ENCODE results near the gene NINJ1.
A peak's percentile ranks its signal among the peaks of the same experiment; 100 is the strongest.
"Not testable (repeated sequence)": the region's sequence is repeated elsewhere in the genome, so short reads cannot be mapped to it uniquely, and the experiment has no call there.

Gene NINJ1

GRCh38 chr9:93105620-93106019, 28.4 kb downstream of the NINJ1 start:
- H3K4me1 ChIP-seq = no peaks in the 10 kb centered on the region
- H3K79me2 ChIP-seq = peaks cover 6% of the 10 kb centered on the region
- H3K9me3 ChIP-seq (ENCODE audit: control insufficient read depth, low read length) = no peaks in the 10 kb centered on the region
- TF ChIP-seq CTCF (IDR thresholded peaks at IDR 0.05) = no peak
- no peak overlapping the region for H3K9ac ChIP-seq
- H3K27me3 ChIP-seq (ENCODE audit: control insufficient read depth, insufficient read depth, low read length) = no peaks in the 10 kb centered on the region
- H3K36me3 ChIP-seq (ENCODE audit: control insufficient read depth, insufficient read depth, low read length) = no peaks in the 10 kb centered on the region
- H3K27ac ChIP-seq = no peak overlapping the region
- no peak overlapping the region for H3K4me2 ChIP-seq (ENCODE audit: low read length)
- H3K4me3 ChIP-seq (ENCODE audit: low read depth, low read length) = no peak overlapping the region
- no peak overlapping the region for H2AFZ ChIP-seq

GRCh38 chr9:93101086-93101485, 33.0 kb downstream of the NINJ1 start:
- H3K4me2 ChIP-seq (ENCODE audit: low read length); H3K27ac ChIP-seq; H3K4me3 ChIP-seq (ENCODE audit: low read depth, low read length); H3K36me3 ChIP-seq (ENCODE audit: control insufficient read depth, insufficient read depth, low read length); H3K9me3 ChIP-seq (ENCODE audit: control insufficient read depth, low read length); H3K9ac ChIP-seq; H2AFZ ChIP-seq; H3K4me1 ChIP-seq; H3K27me3 ChIP-seq (ENCODE audit: control insufficient read depth, insufficient read depth, low read length): not testable (repeated sequence)
- H3K79me2 ChIP-seq = peaks cover 12% of the 10 kb centered on the region

GRCh38 chr9:93100276-93100636, 33.8 kb downstream of the NINJ1 start:
- H3K9me3 ChIP-seq (ENCODE audit: control insufficient read depth, low read length) = no peaks in the 10 kb centered on the region
- H3K4me3 ChIP-seq (ENCODE audit: low read depth, low read length) = no peak overlapping the region
- peaks cover 11% of the 10 kb centered on the region for H3K79me2 ChIP-seq
- no peak overlapping the region for H3K27ac ChIP-seq
- H3K4me1 ChIP-seq = no peaks in the 10 kb centered on the region
- H3K9ac ChIP-seq = no peak overlapping the region
- H3K27me3 ChIP-seq (ENCODE audit: control insufficient read depth, insufficient read depth, low read length) = no peaks in the 10 kb centered on the region
- no peak overlapping the region for H2AFZ ChIP-seq
- no peak overlapping the region for H3K4me2 ChIP-seq (ENCODE audit: low read length)
- no peak for TF ChIP-seq CTCF (IDR thresholded peaks at IDR 0.05)
- H3K36me3 ChIP-seq (ENCODE audit: control insufficient read depth, insufficient read depth, low read length) = no peaks in the 10 kb centered on the region

GRCh38 chr9:93099551-93100275, 34.3 kb downstream of the NINJ1 start:
- H3K9ac ChIP-seq = no peak overlapping the region
- H3K4me2 ChIP-seq (ENCODE audit: low read length) = no peak overlapping the region
- H3K4me3 ChIP-seq (ENCODE audit: low read depth, low read length) = no peak overlapping the region
- no peaks in the 10 kb centered on the region for H3K27me3 ChIP-seq (ENCODE audit: control insufficient read depth, insufficient read depth, low read length)
- H3K79me2 ChIP-seq = peaks cover 9% of the 10 kb centered on the region
- H2AFZ ChIP-seq = no peak overlapping the region
- no peaks in the 10 kb centered on the region for H3K36me3 ChIP-seq (ENCODE audit: control insufficient read depth, insufficient read depth, low read length)
- no peak overlapping the region for H3K27ac ChIP-seq
- H3K9me3 ChIP-seq (ENCODE audit: control insufficient read depth, low read length) = no peaks in the 10 kb centered on the region
- TF ChIP-seq CTCF (IDR thresholded peaks at IDR 0.05) = no peak
- no peaks in the 10 kb centered on the region for H3K4me1 ChIP-seq

- no peak overlapping the region for H3K27ac ChIP-seq
These were observed 35.7 kb downstream of the NINJ1 start for GRCh38 chr9:93098236-93098946.

More at GRCh38 chr9:93098236-93098946, 35.7 kb downstream of the NINJ1 start:
- Histone ChIP-seq H3K4me3 (ENCODE audit: low read depth, low read length) (no peak overlapping the region), H3K9me3 (ENCODE audit: control insufficient read depth, low read length) (no peaks in the 10 kb centered on the region), H3K9ac (no peak overlapping the region), H3K27me3 (ENCODE audit: control insufficient read depth, insufficient read depth, low read length) (no peaks in the 10 kb centered on the region), H3K4me2 (ENCODE audit: low read length) (peak overlapping the region; percentile 39), H3K36me3 (ENCODE audit: control insufficient read depth, insufficient read depth, low read length) (no peaks in the 10 kb centered on the region), H3K4me1 (peaks cover 6% of the 10 kb centered on the region), H3K79me2 (peaks cover 9% of the 10 kb centered on the region), H2AFZ (no peak overlapping the region)
- TF ChIP-seq CTCF (IDR thresholded peaks at IDR 0.05) = no peak
